Activated naive CD8-positive, alpha-beta T cell treated with anti-CD3 and anti-CD28 coated beads, Interleukin-2, amount 50 U/mL, for 16 hours (primary cell): Measurements from ENCODE around the gene MED22.

Source experiments
- DNase-seq: peaks from one replicate; pipeline ENCODE4 v3.0.0-alpha.2; 2020; ENCODE audit warnings: low read depth, low spot score

The MED22 gene

GRCh38 chr9:133355881-133356357, 8.0 kb upstream of the MED22 start:
- no peak for DNase-seq

- DNase-seq = no peak
These were observed 6.8 kb upstream of the MED22 start for GRCh38 chr9:133354766-133355165.

GRCh38 chr9:133353548-133353947, 5.6 kb upstream of the MED22 start:
- no peak for DNase-seq

GRCh38 chr9:133352635-133353340, 4.9 kb upstream of the MED22 start:
- DNase-seq = no peak

- no peak for DNase-seq
These were observed 4.1 kb upstream of the MED22 start for GRCh38 chr9:133351908-133352634.

GRCh38 chr9:133351526-133351907, 3.6 kb upstream of the MED22 start:
- no peak for DNase-seq

GRCh38 chr9:133349965-133350616, 2.2 kb upstream of the MED22 start:
- DNase-seq = no peak

GRCh38 chr9:133348718-133349573, 1.0 kb upstream of the MED22 start:
- no peak for DNase-seq

- DNase-seq = no peak
These were observed 381 bp downstream of the MED22 start for GRCh38 chr9:133347515-133347984.

GRCh38 chr9:133346021-133346785, 1.7 kb downstream of the MED22 start:
- DNase-seq = no peak

GRCh38 chr9:133345596-133345995, 2.3 kb downstream of the MED22 start:
- DNase-seq = no peak

- no peak for DNase-seq
These were observed 3.0 kb downstream of the MED22 start for GRCh38 chr9:133344979-133345378.

GRCh38 chr9:133344071-133344470, 3.9 kb downstream of the MED22 start:
- DNase-seq = no peak

- no peak for DNase-seq
These were observed 5.4 kb downstream of the MED22 start for GRCh38 chr9:133342570-133342969.

GRCh38 chr9:133342069-133342406, 5.9 kb downstream of the MED22 start:
- no peak for DNase-seq

- no peak for DNase-seq
These were observed 6.4 kb downstream of the MED22 start for GRCh38 chr9:133341369-133342068.

- no peak for DNase-seq
These were observed 7.0 kb downstream of the MED22 start for GRCh38 chr9:133340916-133341315.

GRCh38 chr9:133340256-133340655, 7.7 kb downstream of the MED22 start:
- DNase-seq = no peak

- no peak for DNase-seq
These were observed 8.3 kb downstream of the MED22 start for GRCh38 chr9:133339641-133340040.
